ENCODE results near the gene ATP2C1. TPM values are rescaled to one million over a fixed set of nuclear protein-coding genes. Genes with fewer than 3 reads are reported as not detected.
A peak's percentile ranks its signal among the peaks of the same experiment; 100 is the strongest.

The ATP2C1 gene
- total and polyA plus RNA-seq, 2 of the 4 experiments (the other 2 are of a cell fraction) = 41.4 to 50.2 TPM

- TF ChIP-seq CHD1 (IDR thresholded peaks at IDR 0.05; ENCODE audit: low read depth, low read length) = no peak
- TF ChIP-seq FOS (IDR thresholded peaks at IDR 0.05; ENCODE audit: low read depth, low read length) = no peak
- TF ChIP-seq POLR2A (IDR thresholded peaks at IDR 0.05; ENCODE audit: low read depth, low read length) = no peak
- TF ChIP-seq USF2 (IDR thresholded peaks at IDR 0.05; ENCODE audit: low read depth, low read length) = no peak
- no peak for TF ChIP-seq MAFK (IDR thresholded peaks at IDR 0.05; ENCODE audit: low read depth, low read length)
- no peak for TF ChIP-seq MXI1 (IDR thresholded peaks at IDR 0.05; ENCODE audit: borderline replicate concordance, low read depth, low read length)
- TF ChIP-seq RCOR1 (IDR thresholded peaks at IDR 0.05; ENCODE audit: insufficient replicate concordance, low read length) = no peak
- TF ChIP-seq CTCF (conservative IDR thresholded peaks at IDR 0.05; ENCODE audit: low read depth, low read length) = no peak
- TF ChIP-seq CEBPB (IDR thresholded peaks at IDR 0.05; ENCODE audit: low read depth, low read length) = no peak
- no peak for TF ChIP-seq BHLHE40 (IDR thresholded peaks at IDR 0.05; ENCODE audit: low read depth, low read length)
- Histone ChIP-seq H3K27me3 (ENCODE audit: control insufficient read depth, insufficient read depth, low read length) (no peaks in the 10 kb centered on the region), H3K18ac (ENCODE audit: low read depth, low read length) (no peak overlapping the region), H3K56ac (ENCODE audit: extremely low read depth, insufficient read depth, low read length) (no peak overlapping the region), H4K5ac (ENCODE audit: low read depth, low read length) (peak overlapping the region; percentile 84; the same call in 1 of the 2 replicates), H2BK20ac (ENCODE audit: low read depth, low read length) (no peak overlapping the region), H3K9me1 (ENCODE audit: insufficient read depth, low read length) (0 out of 2 replicates have a peak, but pooled peaks cover 3% of the 10 kb centered on the region), H3K4me2 (ENCODE audit: low read depth, low read length) (peak overlapping the region; percentile 9; the same call in 1 of the 2 replicates), H2AK5ac (ENCODE audit: low read depth, low read length) (no peak overlapping the region), H3K36me3 (ENCODE audit: control insufficient read depth, insufficient read depth, low read length) (peaks cover 9% of the 10 kb centered on the region), H3K14ac (replicated peaks; ENCODE audit: low read depth, low read length) (no peak overlapping the region), H3K79me1 (ENCODE audit: low read depth in 1 of 2, low read length in 2 of 2) (peaks cover 8 to 11% of the 10 kb centered on the region in 2 experiments; a peak in 2 of 4 replicates), H2BK120ac (ENCODE audit: low read depth, low read length) (no peak overlapping the region), H3K4me1 (ENCODE audit: control insufficient read depth, insufficient read depth, low read length) (peaks cover 4% of the 10 kb centered on the region; the same call in 1 of the 2 replicates), H3K9ac (ENCODE audit: low read depth, low read length) (no peak overlapping the region), H2BK5ac (ENCODE audit: low read depth, low read length, poor library complexity, severe bottlenecking) (peak overlapping the region; percentile 9), H3K23ac (ENCODE audit: low read depth, low read length) (no peak overlapping the region), H3K4ac (ENCODE audit: low read depth, low read length) (no peak overlapping the region), H2AFZ (replicated peaks; ENCODE audit: low read length, poor library complexity) (no peak overlapping the region), H2AK9ac (replicated peaks; ENCODE audit: low read depth, low read length, poor library complexity) (no peak overlapping the region), H4K8ac (ENCODE audit: low read depth in 2 of 2, low read length in 2 of 2) (no peak overlapping the region), H2BK15ac (ENCODE audit: low read depth, low read length) (no peak overlapping the region), H3K4me3 (ENCODE audit: insufficient read depth, low read depth, low read length) (no peak overlapping the region), H4K91ac (ENCODE audit: insufficient read depth, low read depth, low read length) (no peak overlapping the region), H3K9me3 (ENCODE audit: control insufficient read depth, insufficient read depth, low read length) (no peaks in the 10 kb centered on the region), H4K20me1 (ENCODE audit: insufficient read depth, low read length) (no peaks in the 10 kb centered on the region), H3K27ac (ENCODE audit: insufficient read depth, low read length) (no peak overlapping the region)
- ChIA-PET CTCF (interaction anchor here (0.8 kb wide), 1 partner anchor 44 kb away, joined by 3 read pairs; no protein-coding TSS in a partner anchor), POLR2A (ENCODE audit: unreplicated experiment) (no interaction called here)
- intact Hi-C loops (cut with micrococcal nuclease) = loop anchor here (10.0 kb wide), 1 partner anchor 393 kb away; no protein-coding TSS in a partner anchor
- in situ Hi-C loops (cut with MboI; ENCODE audit: low sequenced_read_pairs) = loop anchor here (25.0 kb wide), 1 partner anchor 1469 kb away; no protein-coding TSS in a partner anchor
- peak; percentile 77 for DNase-seq
- WGBS, 2 experiments (ENCODE audit: extremely low coverage in 2 of 2, insufficient read length in 1 of 2) = 78% methylated on average over 2 of the region's 3 CpGs; no CpG with 5 or more reads in 1 of the 2 experiments
- BruUV-seq (replicated peaks) = no TSS peak
- ATAC-seq (ENCODE audit: low read depth) = peak; percentile 42; the same call in 1 of the 2 replicates
- dilution Hi-C loops (cut with HindIII; ENCODE audit: low sequenced_read_pairs, unreplicated experiment) = no loop called here
Observed at GRCh38 chr3:130968221-130968620, 74.3 kb downstream of the ATP2C1 start.

Measured in IMR-90 (cell line).